Measurements from ENCODE around the gene IFT88. TPM values are rescaled to one million over a fixed set of nuclear protein-coding genes. Genes with fewer than 3 reads are reported as not detected.

The IFT88 gene
- total and polyA plus RNA-seq, 9 of the 15 experiments (the other 6 are each of a cell fraction or from before 2014, with no cell fraction given): 8.3 to 13.5 (median 10.0) TPM

- TF ChIP-seq PBX2 (CRISPR knock-in tag; IDR thresholded peaks at IDR 0.05; ENCODE audit: low read depth) (no peak), PBX2 (tag; conservative IDR thresholded peaks at IDR 0.05; ENCODE audit: low read depth) (no peak), HNRNPUL1 (IDR thresholded peaks at IDR 0.05; ENCODE audit: low read length) (no peak), NR2F6 (CRISPR knock-in tag; IDR thresholded peaks at IDR 0.05) (no peak), ERF (CRISPR knock-in tag; IDR thresholded peaks at IDR 0.05) (no peak), FOXA1 (IDR thresholded peaks at IDR 0.05; ENCODE audit: borderline replicate concordance) (no peak), BRD4 (IDR thresholded peaks at IDR 0.05) (no peak), MXD1 (CRISPR knock-in tag; IDR thresholded peaks at IDR 0.05; ENCODE audit: borderline replicate concordance, poor library complexity, severe bottlenecking) (no peak), GTF2F1 (IDR thresholded peaks at IDR 0.05; ENCODE audit: low read depth, low read length) (no peak), ZNF347 (CRISPR knock-in tag; IDR thresholded peaks at IDR 0.05; ENCODE audit: low read depth) (no peak), SMAD3 (CRISPR knock-in tag; conservative IDR thresholded peaks at IDR 0.05) (no peak), JUNB (CRISPR knock-in tag; conservative IDR thresholded peaks at IDR 0.05) (no peak)
- TF ChIP-seq, protein P1, sequence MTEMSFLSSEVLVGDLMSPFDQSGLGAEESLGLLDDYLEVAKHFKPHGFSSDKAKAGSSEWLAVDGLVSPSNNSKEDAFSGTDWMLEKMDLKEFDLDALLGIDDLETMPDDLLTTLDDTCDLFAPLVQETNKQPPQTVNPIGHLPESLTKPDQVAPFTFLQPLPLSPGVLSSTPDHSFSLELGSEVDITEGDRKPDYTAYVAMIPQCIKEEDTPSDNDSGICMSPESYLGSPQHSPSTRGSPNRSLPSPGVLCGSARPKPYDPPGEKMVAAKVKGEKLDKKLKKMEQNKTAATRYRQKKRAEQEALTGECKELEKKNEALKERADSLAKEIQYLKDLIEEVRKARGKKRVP (CRISPR knock-in tag; IDR thresholded peaks at IDR 0.05): no peak
- TF ChIP-seq, protein P2, sequence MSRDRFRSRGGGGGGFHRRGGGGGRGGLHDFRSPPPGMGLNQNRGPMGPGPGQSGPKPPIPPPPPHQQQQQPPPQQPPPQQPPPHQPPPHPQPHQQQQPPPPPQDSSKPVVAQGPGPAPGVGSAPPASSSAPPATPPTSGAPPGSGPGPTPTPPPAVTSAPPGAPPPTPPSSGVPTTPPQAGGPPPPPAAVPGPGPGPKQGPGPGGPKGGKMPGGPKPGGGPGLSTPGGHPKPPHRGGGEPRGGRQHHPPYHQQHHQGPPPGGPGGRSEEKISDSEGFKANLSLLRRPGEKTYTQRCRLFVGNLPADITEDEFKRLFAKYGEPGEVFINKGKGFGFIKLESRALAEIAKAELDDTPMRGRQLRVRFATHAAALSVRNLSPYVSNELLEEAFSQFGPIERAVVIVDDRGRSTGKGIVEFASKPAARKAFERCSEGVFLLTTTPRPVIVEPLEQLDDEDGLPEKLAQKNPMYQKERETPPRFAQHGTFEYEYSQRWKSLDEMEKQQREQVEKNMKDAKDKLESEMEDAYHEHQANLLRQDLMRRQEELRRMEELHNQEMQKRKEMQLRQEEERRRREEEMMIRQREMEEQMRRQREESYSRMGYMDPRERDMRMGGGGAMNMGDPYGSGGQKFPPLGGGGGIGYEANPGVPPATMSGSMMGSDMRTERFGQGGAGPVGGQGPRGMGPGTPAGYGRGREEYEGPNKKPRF (IDR thresholded peaks at IDR 0.05; ENCODE audit: low read depth, low read length): no peak
Measured at GRCh38 chr13:20729633-20730585, 163.0 kb downstream of the IFT88 start (continued).

All from K562 (cell line).